Measurements from ENCODE around the gene PLEKHA4.

PLEKHA4 gene

GRCh38 chr19:48833977-48834376, 34.4 kb downstream of the PLEKHA4 start:
- no peak for TF ChIP-seq CTCF (IDR thresholded peaks at IDR 0.05; ENCODE audit: low read depth, low read length, missing control alignments)
- no peak overlapping the region for H3K4me3 ChIP-seq (ENCODE audit: low read depth, low read length)
- DNase-seq (ENCODE audit: low read depth) = no peak

DNA sequence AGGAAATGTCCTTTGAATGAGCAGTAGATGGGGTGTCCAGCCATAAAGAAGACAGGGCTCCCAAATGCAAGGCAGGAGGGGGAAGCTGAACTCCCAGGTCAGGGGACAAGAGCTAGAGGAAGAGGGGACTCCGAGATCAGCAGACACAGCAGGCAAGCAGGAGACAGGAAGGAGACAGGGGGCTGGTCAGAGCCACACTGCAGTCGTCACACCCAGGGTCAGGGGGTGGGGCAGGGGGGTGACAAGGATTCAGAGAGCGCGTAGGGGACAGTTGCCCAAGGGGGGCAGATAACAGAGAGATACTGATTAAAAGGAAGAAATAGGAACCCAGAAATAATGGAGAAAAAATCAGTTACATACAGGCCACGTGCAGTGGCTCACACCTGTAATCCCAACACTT, 35.4 kb downstream of the PLEKHA4 start:
- no peak for TF ChIP-seq CTCF (IDR thresholded peaks at IDR 0.05; ENCODE audit: low read depth, low read length, missing control alignments)
- H3K4me3 ChIP-seq (ENCODE audit: low read depth, low read length) = no peak overlapping the region
- DNase-seq (ENCODE audit: low read depth) = no peak

GRCh38 chr19:48830965-48831364, 37.5 kb downstream of the PLEKHA4 start:
- H3K4me3 ChIP-seq (ENCODE audit: low read depth, low read length) = no peak overlapping the region
- TF ChIP-seq CTCF (IDR thresholded peaks at IDR 0.05; ENCODE audit: low read depth, low read length, missing control alignments) = no peak
- DNase-seq (ENCODE audit: low read depth) = no peak

GRCh38 chr19:48830088-48830487, 38.3 kb downstream of the PLEKHA4 start:
- DNase-seq (ENCODE audit: low read depth) = no peak
- H3K4me3 ChIP-seq (ENCODE audit: low read depth, low read length) = no peak overlapping the region
- TF ChIP-seq CTCF (IDR thresholded peaks at IDR 0.05; ENCODE audit: low read depth, low read length, missing control alignments) = no peak

DNA sequence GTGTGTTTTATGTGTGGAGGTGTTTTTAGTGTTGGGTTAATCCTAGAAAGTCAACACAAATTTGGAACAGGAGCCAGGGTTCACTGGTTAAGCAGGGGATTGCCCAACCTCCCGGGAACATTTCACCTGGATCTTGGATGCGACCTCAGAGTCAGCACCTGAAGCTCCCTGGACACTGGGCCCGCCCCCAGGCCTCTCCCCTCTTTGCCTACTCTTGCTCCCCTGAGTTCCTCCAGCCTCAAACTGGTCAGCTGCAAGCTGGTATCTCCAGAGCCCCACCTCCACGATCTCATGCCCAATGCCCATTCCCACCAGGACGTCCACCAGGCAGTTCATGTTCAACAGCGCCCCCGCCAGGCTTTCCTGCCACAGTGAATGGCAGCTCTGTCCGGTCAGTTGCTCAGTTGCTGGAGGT, 41.8 kb downstream of the PLEKHA4 start:
- no peak overlapping the region for H3K4me3 ChIP-seq (ENCODE audit: low read depth, low read length)
- DNase-seq (ENCODE audit: low read depth) = no peak
- no peak for TF ChIP-seq CTCF (IDR thresholded peaks at IDR 0.05; ENCODE audit: low read depth, low read length, missing control alignments)

GRCh38 chr19:48822514-48822913, 45.9 kb downstream of the PLEKHA4 start:
- TF ChIP-seq CTCF (IDR thresholded peaks at IDR 0.05; ENCODE audit: low read depth, low read length, missing control alignments) = no peak
- H3K4me3 ChIP-seq (ENCODE audit: low read depth, low read length) = no peak overlapping the region
- DNase-seq (ENCODE audit: low read depth) = no peak

DNA sequence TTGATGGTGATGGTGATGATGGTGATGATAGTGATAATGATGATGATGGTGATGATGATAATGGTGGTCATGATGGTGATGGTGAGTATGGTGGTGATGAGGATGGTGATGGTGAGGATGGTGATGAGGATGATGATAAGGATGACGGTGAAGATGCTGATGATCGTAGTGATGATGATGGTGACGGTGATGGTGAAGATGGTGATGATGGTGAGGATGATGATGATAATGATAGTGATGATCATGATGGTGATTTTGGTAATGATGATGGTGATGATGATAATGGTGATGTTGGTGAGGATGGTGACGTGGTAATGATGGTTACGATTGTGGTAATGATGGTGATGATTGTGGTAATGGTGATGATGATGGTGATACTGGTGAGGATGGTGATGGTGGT, 46.8 kb downstream of the PLEKHA4 start:
- no peak for DNase-seq (ENCODE audit: low read depth)
- no peak for TF ChIP-seq CTCF (IDR thresholded peaks at IDR 0.05; ENCODE audit: low read depth, low read length, missing control alignments)
- H3K4me3 ChIP-seq (ENCODE audit: low read depth, low read length) = no peak overlapping the region
